22Rv1 (cell line): ENCODE data around the gene CTSS.

ENCODE experiments used
- ZFX ChIP-seq: fragments of 450-650 bp; IDR thresholded peaks from 2 replicates; pipeline ENCODE4 v1.6.1; 2017; ENCODE audit warnings: antibody characterized with exemption, borderline replicate concordance
- TF ChIP-seq, protein P1 (sequence below): fragments of 450-650 bp; IDR thresholded peaks from 2 replicates; pipeline ENCODE4 v1.5.1; 2017; ENCODE audit warnings: mild to moderate bottlenecking

DNA sequence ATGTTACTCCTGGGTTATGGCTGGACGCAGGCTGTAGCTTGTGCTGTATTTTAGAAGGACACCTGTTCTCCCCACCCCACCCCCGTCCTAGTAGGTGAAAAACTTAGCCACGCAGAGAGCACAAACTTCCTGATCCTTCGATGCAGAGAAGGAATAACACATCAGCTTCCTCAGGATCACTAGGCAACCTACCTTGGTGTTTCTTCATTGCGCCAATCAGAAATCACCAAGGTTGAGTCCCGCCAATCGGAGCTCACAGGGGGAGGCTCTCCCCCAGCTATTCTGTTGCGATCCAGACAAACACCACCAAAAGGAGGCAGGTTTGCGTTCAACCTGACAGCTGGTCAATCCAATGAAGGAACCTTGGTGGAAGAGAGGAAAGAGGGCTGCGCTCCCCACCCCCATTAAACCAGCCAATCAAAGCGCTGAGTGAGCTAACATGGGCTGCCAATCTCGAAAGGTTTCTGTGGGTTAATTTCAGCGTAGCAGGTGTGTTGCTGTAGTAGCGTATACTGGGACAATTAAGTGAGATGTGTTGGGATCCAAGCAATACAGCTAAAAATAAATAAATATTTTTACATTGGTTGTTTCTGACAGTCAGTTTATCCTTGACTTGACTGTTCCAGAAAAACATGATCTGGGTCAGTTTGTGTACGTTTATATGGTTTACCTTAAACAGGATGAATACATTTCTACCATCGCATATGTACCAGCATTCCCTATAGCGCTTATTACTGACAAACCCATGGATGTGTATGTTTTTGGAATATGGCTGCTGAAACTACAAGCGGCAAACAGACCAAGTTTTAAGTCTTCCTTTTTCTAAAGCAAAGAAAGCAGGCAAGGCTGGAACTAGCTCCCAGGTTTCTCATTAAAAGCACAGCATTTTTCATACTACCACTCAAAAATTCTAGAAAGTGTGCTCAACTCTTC is 68.3 kb downstream of the CTSS start, which contains the start of gene GOLPH3L:
- TF ChIP-seq, protein P1, sequence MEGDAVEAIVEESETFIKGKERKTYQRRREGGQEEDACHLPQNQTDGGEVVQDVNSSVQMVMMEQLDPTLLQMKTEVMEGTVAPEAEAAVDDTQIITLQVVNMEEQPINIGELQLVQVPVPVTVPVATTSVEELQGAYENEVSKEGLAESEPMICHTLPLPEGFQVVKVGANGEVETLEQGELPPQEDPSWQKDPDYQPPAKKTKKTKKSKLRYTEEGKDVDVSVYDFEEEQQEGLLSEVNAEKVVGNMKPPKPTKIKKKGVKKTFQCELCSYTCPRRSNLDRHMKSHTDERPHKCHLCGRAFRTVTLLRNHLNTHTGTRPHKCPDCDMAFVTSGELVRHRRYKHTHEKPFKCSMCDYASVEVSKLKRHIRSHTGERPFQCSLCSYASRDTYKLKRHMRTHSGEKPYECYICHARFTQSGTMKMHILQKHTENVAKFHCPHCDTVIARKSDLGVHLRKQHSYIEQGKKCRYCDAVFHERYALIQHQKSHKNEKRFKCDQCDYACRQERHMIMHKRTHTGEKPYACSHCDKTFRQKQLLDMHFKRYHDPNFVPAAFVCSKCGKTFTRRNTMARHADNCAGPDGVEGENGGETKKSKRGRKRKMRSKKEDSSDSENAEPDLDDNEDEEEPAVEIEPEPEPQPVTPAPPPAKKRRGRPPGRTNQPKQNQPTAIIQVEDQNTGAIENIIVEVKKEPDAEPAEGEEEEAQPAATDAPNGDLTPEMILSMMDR = no peak
- TF ChIP-seq ZFX = no peak
